ENCODE measurements around the gene ARHGAP1. TPM values are rescaled to one million over a fixed set of nuclear protein-coding genes. Genes with fewer than 3 reads are reported as not detected.

ARHGAP1 gene
- total and polyA plus RNA-seq, 2 of the 13 experiments (the other 11 are each of a cell fraction or from before 2014, with no cell fraction given), result 18.6 to 30.3 TPM

DNA sequence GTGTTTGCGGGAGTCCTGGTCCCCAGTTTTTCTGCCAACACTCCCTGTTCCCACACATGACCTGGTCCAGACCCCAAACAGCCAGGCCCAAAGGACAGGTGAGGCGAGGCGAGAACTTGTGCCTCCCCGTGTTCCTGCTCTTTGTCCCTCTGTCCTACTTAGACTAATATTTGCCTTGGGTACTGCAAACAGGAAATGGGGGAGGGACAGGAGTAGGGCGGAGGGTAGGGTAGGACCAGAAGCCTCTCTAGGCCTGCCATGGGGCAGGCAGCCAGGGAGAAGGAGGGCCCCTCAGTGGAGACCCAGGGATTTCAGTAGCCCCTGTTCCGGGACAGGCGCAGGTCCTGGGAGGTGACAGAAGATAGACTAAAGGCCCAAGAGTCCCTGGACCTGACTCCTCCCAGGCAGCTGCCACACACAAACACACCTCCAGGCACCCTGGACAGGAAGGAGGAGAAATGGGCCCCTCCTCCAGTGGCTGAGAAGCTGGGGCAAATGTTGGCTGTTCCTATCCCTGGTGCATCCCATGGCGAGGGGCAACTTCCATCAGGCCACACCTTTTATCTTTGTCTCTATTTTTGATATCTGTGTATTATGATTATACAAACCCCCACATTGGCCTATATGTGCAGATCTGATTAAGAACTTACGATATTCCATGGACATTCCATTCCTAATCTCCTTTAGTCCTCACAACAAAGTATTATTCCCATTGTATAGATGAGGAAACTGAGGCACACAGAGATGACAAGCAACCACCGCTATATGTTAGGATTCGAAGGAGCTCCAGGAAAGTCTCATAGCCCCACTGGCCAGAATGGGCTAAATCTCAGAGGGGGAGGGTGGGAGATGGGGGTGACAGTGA is 18.0 kb upstream of the ARHGAP1 start (continued):
- TF ChIP-seq, protein P1, sequence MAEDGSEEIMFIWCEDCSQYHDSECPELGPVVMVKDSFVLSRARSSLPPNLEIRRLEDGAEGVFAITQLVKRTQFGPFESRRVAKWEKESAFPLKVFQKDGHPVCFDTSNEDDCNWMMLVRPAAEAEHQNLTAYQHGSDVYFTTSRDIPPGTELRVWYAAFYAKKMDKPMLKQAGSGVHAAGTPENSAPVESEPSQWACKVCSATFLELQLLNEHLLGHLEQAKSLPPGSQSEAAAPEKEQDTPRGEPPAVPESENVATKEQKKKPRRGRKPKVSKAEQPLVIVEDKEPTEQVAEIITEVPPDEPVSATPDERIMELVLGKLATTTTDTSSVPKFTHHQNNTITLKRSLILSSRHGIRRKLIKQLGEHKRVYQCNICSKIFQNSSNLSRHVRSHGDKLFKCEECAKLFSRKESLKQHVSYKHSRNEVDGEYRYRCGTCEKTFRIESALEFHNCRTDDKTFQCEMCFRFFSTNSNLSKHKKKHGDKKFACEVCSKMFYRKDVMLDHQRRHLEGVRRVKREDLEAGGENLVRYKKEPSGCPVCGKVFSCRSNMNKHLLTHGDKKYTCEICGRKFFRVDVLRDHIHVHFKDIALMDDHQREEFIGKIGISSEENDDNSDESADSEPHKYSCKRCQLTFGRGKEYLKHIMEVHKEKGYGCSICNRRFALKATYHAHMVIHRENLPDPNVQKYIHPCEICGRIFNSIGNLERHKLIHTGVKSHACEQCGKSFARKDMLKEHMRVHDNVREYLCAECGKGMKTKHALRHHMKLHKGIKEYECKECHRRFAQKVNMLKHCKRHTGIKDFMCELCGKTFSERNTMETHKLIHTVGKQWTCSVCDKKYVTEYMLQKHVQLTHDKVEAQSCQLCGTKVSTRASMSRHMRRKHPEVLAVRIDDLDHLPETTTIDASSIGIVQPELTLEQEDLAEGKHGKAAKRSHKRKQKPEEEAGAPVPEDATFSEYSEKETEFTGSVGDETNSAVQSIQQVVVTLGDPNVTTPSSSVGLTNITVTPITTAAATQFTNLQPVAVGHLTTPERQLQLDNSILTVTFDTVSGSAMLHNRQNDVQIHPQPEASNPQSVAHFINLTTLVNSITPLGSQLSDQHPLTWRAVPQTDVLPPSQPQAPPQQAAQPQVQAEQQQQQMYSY (CRISPR knock-in tag; IDR thresholded peaks at IDR 0.05), result 0 out of 2 replicates have a peak, but pooled peaks have one; percentile 28
- TF ChIP-seq BRD4 (CRISPR knock-in tag; IDR thresholded peaks at IDR 0.05) (peak; percentile 77; the same call in 1 of the 2 replicates), ERF (CRISPR knock-in tag; IDR thresholded peaks at IDR 0.05) (peak; percentile 97), ZNF430 (CRISPR knock-in tag; IDR thresholded peaks at IDR 0.05) (peak; percentile 95), MED13 (CRISPR knock-in tag; IDR thresholded peaks at IDR 0.05) (peak; percentile 95), XBP1 (CRISPR knock-in tag; IDR thresholded peaks at IDR 0.05) (peak; percentile 78; the same call in 1 of the 2 replicates), MXD4 (CRISPR knock-in tag; IDR thresholded peaks at IDR 0.05) (peak; percentile 73; the same call in 1 of the 2 replicates), RBM39 (IDR thresholded peaks at IDR 0.05; ENCODE audit: low read depth, low read length, poor library complexity, severe bottlenecking) (peak; percentile 7), ESRRA (CRISPR knock-in tag; IDR thresholded peaks at IDR 0.05; ENCODE audit: low read depth) (peak; percentile 70; the same call in 1 of the 2 replicates), MEIS1 (CRISPR knock-in tag; IDR thresholded peaks at IDR 0.05; ENCODE audit: borderline replicate concordance) (0 out of 2 replicates have a peak, but pooled peaks have one; percentile 18), SETDB1 (CRISPR knock-in tag; IDR thresholded peaks at IDR 0.05; ENCODE audit: borderline replicate concordance) (no peak), CCAR2 (optimal IDR thresholded peaks at IDR 0.05; ENCODE audit: low read depth, low read length) (no peak), BRCA1 (CRISPR knock-in tag; IDR thresholded peaks at IDR 0.05) (peak; percentile 60; the same call in 1 of the 2 replicates), SMYD3 (CRISPR knock-in tag; IDR thresholded peaks at IDR 0.05) (no peak)
- TF ChIP-seq, protein P2, sequence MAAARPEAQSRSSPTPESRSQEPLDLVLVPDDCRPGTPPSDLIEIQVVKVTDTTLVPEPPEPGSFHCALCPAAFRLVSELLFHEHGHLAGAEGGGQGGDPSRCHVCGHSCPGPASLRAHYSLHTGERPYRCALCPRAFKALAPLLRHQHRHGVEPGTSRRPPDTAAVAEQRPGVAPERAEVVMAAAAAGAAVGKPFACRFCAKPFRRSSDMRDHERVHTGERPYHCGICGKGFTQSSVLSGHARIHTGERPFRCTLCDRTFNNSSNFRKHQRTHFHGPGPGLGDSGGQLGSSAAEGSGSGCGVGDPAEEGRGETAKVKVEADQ (CRISPR knock-in tag; IDR thresholded peaks at IDR 0.05; ENCODE audit: borderline replicate concordance), result 0 out of 2 replicates have a peak, but pooled peaks have one; percentile 50
- TF ChIP-seq, protein P3, sequence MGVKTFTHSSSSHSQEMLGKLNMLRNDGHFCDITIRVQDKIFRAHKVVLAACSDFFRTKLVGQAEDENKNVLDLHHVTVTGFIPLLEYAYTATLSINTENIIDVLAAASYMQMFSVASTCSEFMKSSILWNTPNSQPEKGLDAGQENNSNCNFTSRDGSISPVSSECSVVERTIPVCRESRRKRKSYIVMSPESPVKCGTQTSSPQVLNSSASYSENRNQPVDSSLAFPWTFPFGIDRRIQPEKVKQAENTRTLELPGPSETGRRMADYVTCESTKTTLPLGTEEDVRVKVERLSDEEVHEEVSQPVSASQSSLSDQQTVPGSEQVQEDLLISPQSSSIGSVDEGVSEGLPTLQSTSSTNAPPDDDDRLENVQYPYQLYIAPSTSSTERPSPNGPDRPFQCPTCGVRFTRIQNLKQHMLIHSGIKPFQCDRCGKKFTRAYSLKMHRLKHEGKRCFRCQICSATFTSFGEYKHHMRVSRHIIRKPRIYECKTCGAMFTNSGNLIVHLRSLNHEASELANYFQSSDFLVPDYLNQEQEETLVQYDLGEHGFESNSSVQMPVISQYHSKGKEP (CRISPR knock-in tag; IDR thresholded peaks at IDR 0.05), result 0 out of 2 replicates have a peak, but pooled peaks have one; percentile 76
- TF ChIP-seq, protein P4, sequence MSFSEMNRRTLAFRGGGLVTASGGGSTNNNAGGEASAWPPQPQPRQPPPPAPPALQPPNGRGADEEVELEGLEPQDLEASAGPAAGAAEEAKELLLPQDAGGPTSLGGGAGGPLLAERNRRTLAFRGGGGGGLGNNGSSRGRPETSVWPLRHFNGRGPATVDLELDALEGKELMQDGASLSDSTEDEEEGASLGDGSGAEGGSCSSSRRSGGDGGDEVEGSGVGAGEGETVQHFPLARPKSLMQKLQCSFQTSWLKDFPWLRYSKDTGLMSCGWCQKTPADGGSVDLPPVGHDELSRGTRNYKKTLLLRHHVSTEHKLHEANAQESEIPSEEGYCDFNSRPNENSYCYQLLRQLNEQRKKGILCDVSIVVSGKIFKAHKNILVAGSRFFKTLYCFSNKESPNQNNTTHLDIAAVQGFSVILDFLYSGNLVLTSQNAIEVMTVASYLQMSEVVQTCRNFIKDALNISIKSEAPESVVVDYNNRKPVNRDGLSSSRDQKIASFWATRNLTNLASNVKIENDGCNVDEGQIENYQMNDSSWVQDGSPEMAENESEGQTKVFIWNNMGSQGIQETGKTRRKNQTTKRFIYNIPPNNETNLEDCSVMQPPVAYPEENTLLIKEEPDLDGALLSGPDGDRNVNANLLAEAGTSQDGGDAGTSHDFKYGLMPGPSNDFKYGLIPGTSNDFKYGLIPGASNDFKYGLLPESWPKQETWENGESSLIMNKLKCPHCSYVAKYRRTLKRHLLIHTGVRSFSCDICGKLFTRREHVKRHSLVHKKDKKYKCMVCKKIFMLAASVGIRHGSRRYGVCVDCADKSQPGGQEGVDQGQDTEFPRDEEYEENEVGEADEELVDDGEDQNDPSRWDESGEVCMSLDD (CRISPR knock-in tag; IDR thresholded peaks at IDR 0.05; ENCODE audit: borderline replicate concordance), result peak; percentile 84
- TF ChIP-seq, protein P5, sequence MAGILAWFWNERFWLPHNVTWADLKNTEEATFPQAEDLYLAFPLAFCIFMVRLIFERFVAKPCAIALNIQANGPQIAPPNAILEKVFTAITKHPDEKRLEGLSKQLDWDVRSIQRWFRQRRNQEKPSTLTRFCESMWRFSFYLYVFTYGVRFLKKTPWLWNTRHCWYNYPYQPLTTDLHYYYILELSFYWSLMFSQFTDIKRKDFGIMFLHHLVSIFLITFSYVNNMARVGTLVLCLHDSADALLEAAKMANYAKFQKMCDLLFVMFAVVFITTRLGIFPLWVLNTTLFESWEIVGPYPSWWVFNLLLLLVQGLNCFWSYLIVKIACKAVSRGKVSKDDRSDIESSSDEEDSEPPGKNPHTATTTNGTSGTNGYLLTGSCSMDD (CRISPR knock-in tag; IDR thresholded peaks at IDR 0.05), result no peak

All from HepG2 (cell line).